Nephron (organoid): Measurements from ENCODE around the gene COMMD3.
"Not testable (repeated sequence)": the region's sequence is repeated elsewhere in the genome, so short reads cannot be mapped to it uniquely, and the experiment has no call there.

Experiments
- H3K27ac Mint-ChIP-seq, 3 experiments: 2 replicates each; pipeline ENCODE4 v1.8.0; 2020; ENCODE audit warnings: mixed read lengths in 3 of 3, mild to moderate bottlenecking in 2 of 3, moderate library complexity in 1 of 3
- H3K27me3 Mint-ChIP-seq: 2 replicates; pipeline ENCODE4 v1.8.0; 2021; ENCODE audit warnings: low read depth, mild to moderate bottlenecking, moderate library complexity, mixed read lengths
- H3K36me3 Mint-ChIP-seq: 2 replicates; pipeline ENCODE4 v1.8.0; 2020; ENCODE audit warnings: low read depth, mixed read lengths
- H3K4me1 Mint-ChIP-seq: 2 replicates; pipeline ENCODE4 v1.8.0; 2020; ENCODE audit warnings: mixed read lengths
- H3K4me3 Mint-ChIP-seq, 3 experiments: 2 replicates each; pipeline ENCODE4 v1.8.0; 2020; ENCODE audit warnings: mild to moderate bottlenecking in 3 of 3, mixed read lengths in 3 of 3, moderate library complexity in 2 of 3
- H3K9me3 Mint-ChIP-seq: 2 replicates; pipeline ENCODE4 v1.8.0; 2020; ENCODE audit warnings: mixed read lengths
- CTCF ChIP-seq, 3 experiments: fragments of 200-600 bp; sonication (generic); IDR thresholded peaks; one replicate each; pipeline ENCODE4 v1.5.0; 2021; ENCODE audit warnings: antibody characterized with exemption in 3 of 3; ENCODE audit not compliant: unreplicated experiment in 3 of 3

Gene COMMD3

GRCh38 chr10:22309180-22310000 lies 6.8 kb upstream of the COMMD3 start:
- no peaks in the 10 kb centered on the region for H3K9me3 Mint-ChIP-seq
- no peaks in the 10 kb centered on the region for H3K36me3 Mint-ChIP-seq
- H3K4me1 Mint-ChIP-seq = no peaks in the 10 kb centered on the region
- H3K4me3 Mint-ChIP-seq = no peak overlapping the region
- peaks cover 18% of the 10 kb centered on the region for H3K27me3 Mint-ChIP-seq
- TF ChIP-seq CTCF (IDR thresholded peaks at IDR 0.05; ENCODE audit: unreplicated experiment in 3 of 3) = no peak
- H3K27ac Mint-ChIP-seq = no peak overlapping the region

- H3K4me3 Mint-ChIP-seq, H3K27ac Mint-ChIP-seq, H3K36me3 Mint-ChIP-seq, H3K9me3 Mint-ChIP-seq, H3K4me1 Mint-ChIP-seq: not testable (repeated sequence)
- H3K27me3 Mint-ChIP-seq = peaks cover 22% of the 10 kb centered on the region
Observed at GRCh38 chr10:22310012-22310411, 6.2 kb upstream of the COMMD3 start.

- Mint-ChIP-seq H3K27ac (no peak overlapping the region), H3K27me3 (peaks cover 30% of the 10 kb centered on the region), H3K4me1 (no peaks in the 10 kb centered on the region), H3K36me3 (no peaks in the 10 kb centered on the region), H3K4me3 (no peak overlapping the region), H3K9me3 (no peaks in the 10 kb centered on the region)
- no peak for TF ChIP-seq CTCF (IDR thresholded peaks at IDR 0.05; ENCODE audit: unreplicated experiment in 3 of 3)
Observed at GRCh38 chr10:22310928-22311327, 5.3 kb upstream of the COMMD3 start.

GRCh38 chr10:22314852-22315251 lies 1.3 kb upstream of the COMMD3 start:
- peaks cover 48% of the 10 kb centered on the region for H3K27me3 Mint-ChIP-seq
- no peak for TF ChIP-seq CTCF (IDR thresholded peaks at IDR 0.05; ENCODE audit: unreplicated experiment in 3 of 3)
- H3K9me3 Mint-ChIP-seq = no peaks in the 10 kb centered on the region
- no peaks in the 10 kb centered on the region for H3K36me3 Mint-ChIP-seq
- peak overlapping the region; percentile 94 to 98 (median 96) for H3K4me3 Mint-ChIP-seq
- peak overlapping the region; percentile 97 to 99 (median 98) for H3K27ac Mint-ChIP-seq
- peaks cover 30% of the 10 kb centered on the region for H3K4me1 Mint-ChIP-seq

GRCh38 chr10:22315455-22316285 lies 518 bp upstream of the COMMD3 start:
- Mint-ChIP-seq H3K27me3 (peaks cover 48% of the 10 kb centered on the region), H3K4me1 (peaks cover 34% of the 10 kb centered on the region), H3K4me3 (peak overlapping the region; percentile 94 to 98 (median 96)), H3K36me3 (no peaks in the 10 kb centered on the region), H3K27ac (peak overlapping the region; percentile 97 to 99 (median 98)), H3K9me3 (no peaks in the 10 kb centered on the region)
- TF ChIP-seq CTCF (IDR thresholded peaks at IDR 0.05; ENCODE audit: unreplicated experiment in 3 of 3) = no peak

- H3K9me3 Mint-ChIP-seq = no peaks in the 10 kb centered on the region
Observed at GRCh38 chr10:22317076-22317370, 835 bp downstream of the COMMD3 start.

More at GRCh38 chr10:22317076-22317370, 835 bp downstream of the COMMD3 start:
- Mint-ChIP-seq H3K36me3 (no peaks in the 10 kb centered on the region), H3K4me1 (peaks cover 34% of the 10 kb centered on the region), H3K27ac (peak overlapping the region; percentile 97 to 99 (median 97)), H3K27me3 (peaks cover 44% of the 10 kb centered on the region), H3K4me3 (peak overlapping the region; percentile 87 to 95 (median 94))
- TF ChIP-seq CTCF (IDR thresholded peaks at IDR 0.05; ENCODE audit: unreplicated experiment in 3 of 3) = no peak
